Activated CD8-positive, alpha-beta memory T cell treated with anti-CD3 and anti-CD28 coated beads for 48 hours (primary cell): ENCODE data around the gene CNKSR3.

ENCODE experiments used
- DNase-seq, 3 experiments: peaks; one replicate each; pipeline ENCODE4 v3.0.0-alpha.2; 2020; ENCODE audit warnings: low read depth in 2 of 3, low spot score in 2 of 3

CNKSR3 gene

GRCh38 chr6:154390034-154390433 is 120.5 kb downstream of the CNKSR3 start:
- DNase-seq = no peak

- no peak for DNase-seq
Measured at GRCh38 chr6:154388803-154389202, 121.7 kb downstream of the CNKSR3 start.

- DNase-seq = no peak
Measured at GRCh38 chr6:154386848-154387717, 123.4 kb downstream of the CNKSR3 start.

- DNase-seq = no peak
Measured at GRCh38 chr6:154384191-154384590, 126.3 kb downstream of the CNKSR3 start.

- DNase-seq = no peak
Measured at GRCh38 chr6:154383273-154383672, 127.2 kb downstream of the CNKSR3 start.

GRCh38 chr6:154382740-154383139 is 127.7 kb downstream of the CNKSR3 start:
- DNase-seq = no peak

- no peak for DNase-seq
Measured at GRCh38 chr6:154381548-154381947, 128.9 kb downstream of the CNKSR3 start.

GRCh38 chr6:154380741-154381140 is 129.7 kb downstream of the CNKSR3 start:
- DNase-seq = no peak

- DNase-seq = no peak
Measured at GRCh38 chr6:154379585-154379984, 130.9 kb downstream of the CNKSR3 start.

- DNase-seq = no peak
Measured at GRCh38 chr6:154378518-154378917, 132.0 kb downstream of the CNKSR3 start.

- no peak for DNase-seq
Measured at GRCh38 chr6:154377726-154378125, 132.8 kb downstream of the CNKSR3 start.

GRCh38 chr6:154373971-154374370 is 136.5 kb downstream of the CNKSR3 start:
- DNase-seq = no peak

- DNase-seq = no peak
Measured at GRCh38 chr6:154371281-154371680, 139.2 kb downstream of the CNKSR3 start.

- no peak for DNase-seq
Measured at GRCh38 chr6:154370545-154370944, 139.9 kb downstream of the CNKSR3 start.

- no peak for DNase-seq
Measured at GRCh38 chr6:154367839-154368695, 142.4 kb downstream of the CNKSR3 start.

- no peak for DNase-seq
Measured at GRCh38 chr6:154367336-154367735, 143.1 kb downstream of the CNKSR3 start.

GRCh38 chr6:154363821-154364220 is 146.7 kb downstream of the CNKSR3 start:
- DNase-seq = no peak

- no peak for DNase-seq
Measured at GRCh38 chr6:154361476-154361875, 149.0 kb downstream of the CNKSR3 start.

GRCh38 chr6:154360476-154360875 is 150.0 kb downstream of the CNKSR3 start:
- no peak for DNase-seq

GRCh38 chr6:154359679-154360078 is 150.8 kb downstream of the CNKSR3 start:
- DNase-seq = no peak

- no peak for DNase-seq
Measured at GRCh38 chr6:154359161-154359574, 151.3 kb downstream of the CNKSR3 start.

GRCh38 chr6:154358019-154358545 is 152.4 kb downstream of the CNKSR3 start:
- DNase-seq = no peak
